ENCODE measurements around the gene HAAO. TPM values are rescaled to one million over a fixed set of nuclear protein-coding genes. Genes with fewer than 3 reads are reported as not detected.

Gene HAAO
- total and polyA plus RNA-seq, 5 donors = 3.5 to 5.9 (median 4.6) TPM

- H3K27ac ChIP-seq (ENCODE audit: low read length) = no peak overlapping the region
- H3K4me1 ChIP-seq (ENCODE audit: control insufficient read depth, insufficient read depth, low read length) = peaks cover 2% of the 10 kb centered on the region
- no peak overlapping the region for H3K4me3 ChIP-seq (ENCODE audit: low read length)
- intact Hi-C loops (cut with DNase I) = no loop called here
- H3K27me3 ChIP-seq (ENCODE audit: control insufficient read depth, insufficient read depth) = no peaks in the 10 kb centered on the region
- H3K9me3 ChIP-seq (ENCODE audit: control insufficient read depth, low read length) = no peaks in the 10 kb centered on the region
- DNase-seq = no peak
- no peak for ATAC-seq
- WGBS = 87% methylated on average over 6 of the region's 6 CpGs
These were observed 9.8 kb upstream of the HAAO start for GRCh38 chr2:42802150-42802549.

GRCh38 chr2:42801381-42801780 is 9.0 kb upstream of the HAAO start:
- 51% methylated on average over 4 of the region's 4 CpGs for WGBS
- no peaks in the 10 kb centered on the region for H3K9me3 ChIP-seq (ENCODE audit: control insufficient read depth, low read length)
- DNase-seq = no peak
- peaks cover 2% of the 10 kb centered on the region for H3K4me1 ChIP-seq (ENCODE audit: control insufficient read depth, insufficient read depth, low read length)
- no peak overlapping the region for H3K27ac ChIP-seq (ENCODE audit: low read length)
- no peaks in the 10 kb centered on the region for H3K27me3 ChIP-seq (ENCODE audit: control insufficient read depth, insufficient read depth)
- intact Hi-C loops (cut with DNase I) = no loop called here
- H3K4me3 ChIP-seq (ENCODE audit: low read length) = no peak overlapping the region
- no peak for ATAC-seq

- DNase-seq = peak in 1 of 3 donors; percentile 77
- Histone ChIP-seq H3K27me3 (ENCODE audit: control insufficient read depth, insufficient read depth) (no peaks in the 10 kb centered on the region), H3K4me3 (ENCODE audit: low read length) (no peak overlapping the region), H3K27ac (ENCODE audit: low read length) (no peak overlapping the region), H3K4me1 (ENCODE audit: control insufficient read depth, insufficient read depth, low read length) (peaks cover 2% of the 10 kb centered on the region), H3K9me3 (ENCODE audit: control insufficient read depth, low read length) (no peaks in the 10 kb centered on the region)
- ATAC-seq = peak; percentile 37 to 47
- intact Hi-C loops (cut with DNase I) = no loop called here
- 60% methylated on average over 2 of the region's 2 CpGs for WGBS
These were observed 8.6 kb upstream of the HAAO start for GRCh38 chr2:42800981-42801380.

GRCh38 chr2:42800461-42800962 is 8.1 kb upstream of the HAAO start:
- 88% methylated on average over 4 of the region's 4 CpGs for WGBS
- intact Hi-C loops (cut with DNase I) = no loop called here
- H3K4me1 ChIP-seq (ENCODE audit: control insufficient read depth, insufficient read depth, low read length) = peaks cover 2% of the 10 kb centered on the region
- no peak for ATAC-seq
- no peaks in the 10 kb centered on the region for H3K9me3 ChIP-seq (ENCODE audit: control insufficient read depth, low read length)
- no peaks in the 10 kb centered on the region for H3K27me3 ChIP-seq (ENCODE audit: control insufficient read depth, insufficient read depth)
- no peak overlapping the region for H3K4me3 ChIP-seq (ENCODE audit: low read length)
- H3K27ac ChIP-seq (ENCODE audit: low read length) = no peak overlapping the region
- no peak for DNase-seq

- intact Hi-C loops (cut with DNase I) = no loop called here
- WGBS = 64% methylated on average over 4 of the region's 4 CpGs
- H3K4me3 ChIP-seq (ENCODE audit: low read length) = no peak overlapping the region
- H3K4me1 ChIP-seq (ENCODE audit: control insufficient read depth, insufficient read depth, low read length) = peaks cover 2% of the 10 kb centered on the region
- DNase-seq = no peak
- H3K27me3 ChIP-seq (ENCODE audit: control insufficient read depth, insufficient read depth) = no peaks in the 10 kb centered on the region
- H3K27ac ChIP-seq (ENCODE audit: low read length) = no peak overlapping the region
- no peak for ATAC-seq
- no peaks in the 10 kb centered on the region for H3K9me3 ChIP-seq (ENCODE audit: control insufficient read depth, low read length)
These were observed 7.5 kb upstream of the HAAO start for GRCh38 chr2:42799881-42800280.

- Histone ChIP-seq H3K27ac (ENCODE audit: low read length) (no peak overlapping the region), H3K4me1 (ENCODE audit: control insufficient read depth, insufficient read depth, low read length) (peaks cover 2% of the 10 kb centered on the region), H3K4me3 (ENCODE audit: low read length) (no peak overlapping the region), H3K9me3 (ENCODE audit: control insufficient read depth, low read length) (no peaks in the 10 kb centered on the region), H3K27me3 (ENCODE audit: control insufficient read depth, insufficient read depth) (no peaks in the 10 kb centered on the region)
- intact Hi-C loops (cut with DNase I) = no loop called here
- DNase-seq (no peak), ATAC-seq (no peak)
- WGBS = 80% methylated on average over 6 of the region's 6 CpGs
These were observed 4.9 kb upstream of the HAAO start for GRCh38 chr2:42797281-42797680.

- H3K4me1 ChIP-seq (ENCODE audit: control insufficient read depth, insufficient read depth, low read length) = peaks cover 3% of the 10 kb centered on the region
- intact Hi-C loops (cut with DNase I) = no loop called here
- no peak overlapping the region for H3K4me3 ChIP-seq (ENCODE audit: low read length)
- ATAC-seq (no peak), DNase-seq (no peak)
- 61% methylated on average over 7 of the region's 7 CpGs for WGBS
- no peaks in the 10 kb centered on the region for H3K9me3 ChIP-seq (ENCODE audit: control insufficient read depth, low read length)
- H3K27ac ChIP-seq (ENCODE audit: low read length) = no peak overlapping the region
- H3K27me3 ChIP-seq (ENCODE audit: control insufficient read depth, insufficient read depth) = no peaks in the 10 kb centered on the region
These were observed 4.3 kb upstream of the HAAO start for GRCh38 chr2:42796427-42797248.

GRCh38 chr2:42795841-42796301 is 3.5 kb upstream of the HAAO start:
- no peak for ATAC-seq
- Histone ChIP-seq H3K4me1 (ENCODE audit: control insufficient read depth, insufficient read depth, low read length) (peaks cover 2% of the 10 kb centered on the region), H3K9me3 (ENCODE audit: control insufficient read depth, low read length) (no peaks in the 10 kb centered on the region), H3K27ac (ENCODE audit: low read length) (no peak overlapping the region), H3K4me3 (ENCODE audit: low read length) (no peak overlapping the region), H3K27me3 (ENCODE audit: control insufficient read depth, insufficient read depth) (no peaks in the 10 kb centered on the region)
- WGBS = 33% methylated on average over 3 of the region's 3 CpGs
- intact Hi-C loops (cut with DNase I) = no loop called here
- no peak for DNase-seq

GRCh38 chr2:42795275-42795674 is 2.9 kb upstream of the HAAO start:
- H3K4me1 ChIP-seq (ENCODE audit: control insufficient read depth, insufficient read depth, low read length) = peaks cover 2% of the 10 kb centered on the region
- DNase-seq = no peak
- H3K9me3 ChIP-seq (ENCODE audit: control insufficient read depth, low read length) = no peaks in the 10 kb centered on the region
- WGBS = 91% methylated on average over 6 of the region's 6 CpGs
- intact Hi-C loops (cut with DNase I) = no loop called here
- H3K27me3 ChIP-seq (ENCODE audit: control insufficient read depth, insufficient read depth) = no peaks in the 10 kb centered on the region
- H3K27ac ChIP-seq (ENCODE audit: low read length) = no peak overlapping the region
- no peak overlapping the region for H3K4me3 ChIP-seq (ENCODE audit: low read length)
- no peak for ATAC-seq

- Histone ChIP-seq H3K9me3 (ENCODE audit: control insufficient read depth, low read length) (no peaks in the 10 kb centered on the region), H3K4me1 (ENCODE audit: control insufficient read depth, insufficient read depth, low read length) (peaks cover 2% of the 10 kb centered on the region), H3K27me3 (ENCODE audit: control insufficient read depth, insufficient read depth) (no peaks in the 10 kb centered on the region), H3K27ac (ENCODE audit: low read length) (no peak overlapping the region), H3K4me3 (ENCODE audit: low read length) (no peak overlapping the region)
- ATAC-seq = peak; percentile 8 to 27
- intact Hi-C loops (cut with DNase I) = no loop called here
- WGBS = 63% methylated on average over 8 of the region's 8 CpGs
- DNase-seq = peak in 2 of 3 donors; percentile 33 to 66
These were observed 2.1 kb upstream of the HAAO start for GRCh38 chr2:42794271-42795046.
